Measurements from ENCODE around the gene NEUROG3.

DNA sequence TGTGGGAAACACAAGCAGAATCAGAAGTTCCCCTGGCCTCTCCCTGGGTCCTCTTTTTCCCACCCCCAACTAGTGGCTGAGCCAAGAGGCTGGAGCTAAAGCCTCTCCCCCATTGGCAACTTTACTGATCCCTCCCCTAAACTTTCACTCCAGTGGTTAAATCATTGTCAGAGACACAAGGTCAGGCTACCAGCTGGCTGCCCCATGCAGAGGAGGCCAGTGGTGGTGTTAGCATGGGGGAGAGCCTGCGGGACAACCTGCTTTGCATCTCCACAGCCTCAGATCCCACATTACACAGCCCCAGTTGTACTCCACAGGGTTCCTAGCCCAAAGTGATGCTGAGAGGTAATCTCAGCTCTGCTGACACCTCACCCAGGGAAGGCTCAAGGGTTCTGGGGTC is 21.0 kb downstream of the NEUROG3 start:
- TF ChIP-seq ZNF138 (CRISPR knock-in tag; conservative IDR thresholded peaks at IDR 0.05) (no peak), IRF2 (CRISPR knock-in tag; IDR thresholded peaks at IDR 0.05; ENCODE audit: borderline replicate concordance, low read depth) (no peak)
- TF ChIP-seq, protein P1, sequence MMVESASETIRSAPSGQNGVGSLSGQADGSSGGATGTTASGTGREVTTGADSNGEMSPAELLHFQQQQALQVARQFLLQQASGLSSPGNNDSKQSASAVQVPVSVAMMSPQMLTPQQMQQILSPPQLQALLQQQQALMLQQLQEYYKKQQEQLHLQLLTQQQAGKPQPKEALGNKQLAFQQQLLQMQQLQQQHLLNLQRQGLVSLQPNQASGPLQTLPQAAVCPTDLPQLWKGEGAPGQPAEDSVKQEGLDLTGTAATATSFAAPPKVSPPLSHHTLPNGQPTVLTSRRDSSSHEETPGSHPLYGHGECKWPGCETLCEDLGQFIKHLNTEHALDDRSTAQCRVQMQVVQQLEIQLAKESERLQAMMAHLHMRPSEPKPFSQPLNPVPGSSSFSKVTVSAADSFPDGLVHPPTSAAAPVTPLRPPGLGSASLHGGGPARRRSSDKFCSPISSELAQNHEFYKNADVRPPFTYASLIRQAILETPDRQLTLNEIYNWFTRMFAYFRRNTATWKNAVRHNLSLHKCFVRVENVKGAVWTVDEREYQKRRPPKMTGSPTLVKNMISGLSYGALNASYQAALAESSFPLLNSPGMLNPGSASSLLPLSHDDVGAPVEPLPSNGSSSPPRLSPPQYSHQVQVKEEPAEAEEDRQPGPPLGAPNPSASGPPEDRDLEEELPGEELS (CRISPR knock-in tag; IDR thresholded peaks at IDR 0.05), result no peak
